ENCODE data around the gene SPATA2L.
"Not testable (repeated sequence)": the region's sequence is repeated elsewhere in the genome, so short reads cannot be mapped to it uniquely, and the experiment has no call there.

Gene SPATA2L

DNA sequence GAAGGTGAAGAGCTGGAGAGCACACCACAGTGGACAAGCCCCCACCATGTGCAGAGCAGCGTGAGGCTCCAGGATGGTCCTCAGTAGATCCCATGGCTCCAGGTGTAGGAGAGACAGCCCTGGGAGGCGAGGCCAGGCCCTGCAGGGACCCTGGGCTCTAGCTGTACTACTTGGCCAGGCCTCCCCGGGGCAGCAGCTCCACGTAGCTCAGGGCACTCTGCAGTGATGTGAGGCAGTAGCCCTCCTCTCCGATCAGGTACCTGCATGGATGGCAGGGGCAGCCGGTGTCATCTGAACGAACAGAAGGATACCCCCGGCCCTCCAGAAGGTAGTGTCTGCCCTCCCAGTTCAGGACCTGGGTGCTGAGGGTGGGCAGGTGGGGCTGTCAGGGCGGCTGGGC, 6.2 kb upstream of the SPATA2L start:
- H3K4me3 ChIP-seq (replicated peaks in 1 of 2; ENCODE audit: low read depth in 2 of 2, low read length in 2 of 2), result no peak overlapping the region
- DNase-seq (ENCODE audit: low read depth in 2 of 2), result no peak
- no peak for TF ChIP-seq CTCF (IDR thresholded peaks at IDR 0.05; ENCODE audit: low read depth, low read length)

DNA sequence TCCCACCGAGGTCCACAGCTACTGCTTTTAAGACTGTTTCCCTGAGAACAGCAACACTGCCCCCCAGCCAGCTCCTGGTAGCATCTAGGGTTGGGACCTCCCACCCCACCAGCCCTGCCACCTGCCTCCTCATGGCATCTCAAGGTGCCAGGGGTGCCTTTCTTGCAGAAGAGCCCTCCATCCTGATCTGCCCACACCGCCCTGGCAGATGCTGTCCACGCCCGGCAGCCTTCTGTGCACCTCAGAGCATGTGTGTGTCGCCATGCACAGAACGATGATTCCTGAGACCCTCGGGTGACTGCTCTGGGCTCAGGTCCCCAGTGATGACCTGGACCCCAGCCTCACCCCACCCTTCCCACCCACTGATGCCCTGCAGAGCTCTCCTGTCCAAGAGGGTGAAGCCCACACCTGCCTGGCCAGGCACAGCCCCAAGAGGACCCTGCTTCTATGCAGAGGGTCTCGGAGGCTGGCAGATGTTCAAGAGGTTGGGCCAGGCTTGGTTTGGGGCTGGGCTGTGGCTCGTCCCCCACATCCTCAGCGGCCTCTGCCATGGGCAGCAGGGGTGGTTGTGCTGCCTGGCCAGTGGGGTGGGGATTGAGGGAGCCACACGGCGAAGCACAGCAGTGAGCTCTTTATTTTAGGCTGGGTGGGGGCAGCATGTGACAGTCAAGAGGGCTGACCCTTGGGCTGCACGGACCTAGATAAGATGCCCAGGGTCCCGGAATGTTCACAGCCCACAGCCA, 5.2 kb upstream of the SPATA2L start:
- no peak overlapping the region for H3K4me3 ChIP-seq (replicated peaks in 1 of 2; ENCODE audit: low read depth in 2 of 2, low read length in 2 of 2)
- DNase-seq (ENCODE audit: low read depth in 2 of 2), result no peak
- TF ChIP-seq CTCF (IDR thresholded peaks at IDR 0.05; ENCODE audit: low read depth, low read length), result no peak

DNA sequence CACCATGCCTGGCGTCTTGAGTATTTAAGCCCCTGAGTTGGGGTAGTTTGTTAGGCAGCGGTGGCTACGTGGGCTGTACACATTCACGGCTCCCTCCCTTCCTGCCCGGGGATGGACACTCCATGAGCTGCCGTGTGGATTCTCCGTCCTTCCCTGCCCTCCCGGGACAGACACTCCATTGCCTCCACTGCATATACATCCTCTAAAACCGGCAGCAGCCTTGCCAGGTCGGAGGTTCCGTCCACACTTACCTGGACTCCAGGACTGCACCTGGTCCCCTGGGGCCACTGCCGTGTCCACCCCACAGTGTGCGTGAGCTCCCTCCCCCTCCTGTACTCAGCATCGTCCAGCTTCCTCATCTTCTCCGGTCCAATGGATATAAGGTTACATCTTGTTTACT, 3.5 kb upstream of the SPATA2L start:
- H3K4me3 ChIP-seq (replicated peaks in 1 of 2; ENCODE audit: low read depth in 2 of 2, low read length in 2 of 2), result no peak overlapping the region
- no peak for DNase-seq (ENCODE audit: low read depth in 2 of 2)
- TF ChIP-seq CTCF (IDR thresholded peaks at IDR 0.05; ENCODE audit: low read depth, low read length), result no peak

GRCh38 chr16:89704281-89704680, 2.8 kb upstream of the SPATA2L start:
- no peak for DNase-seq (ENCODE audit: low read depth in 2 of 2)
- no peak overlapping the region for H3K4me3 ChIP-seq (replicated peaks in 1 of 2; ENCODE audit: low read depth in 2 of 2, low read length in 2 of 2)
- no peak for TF ChIP-seq CTCF (IDR thresholded peaks at IDR 0.05; ENCODE audit: low read depth, low read length)

- peak in 1 of 2 donors; percentile 43 for DNase-seq (ENCODE audit: low read depth in 2 of 2)
- H3K4me3 ChIP-seq (replicated peaks in 1 of 2; ENCODE audit: low read depth in 2 of 2, low read length in 2 of 2), result peak overlapping the region; percentile 82 to 87
- no peak for TF ChIP-seq CTCF (IDR thresholded peaks at IDR 0.05; ENCODE audit: low read depth, low read length)
Measured at GRCh38 chr16:89700649-89701424, 668 bp downstream of the SPATA2L start.

- peak overlapping the region; percentile 82 to 87 for H3K4me3 ChIP-seq (replicated peaks in 1 of 2; ENCODE audit: low read depth in 2 of 2, low read length in 2 of 2)
- DNase-seq (ENCODE audit: low read depth in 2 of 2), result peak; percentile 98 to 99
- peak; percentile 59 for TF ChIP-seq CTCF (IDR thresholded peaks at IDR 0.05; ENCODE audit: low read depth, low read length)
Measured at GRCh38 chr16:89700100-89700648, 1.3 kb downstream of the SPATA2L start.

DNA sequence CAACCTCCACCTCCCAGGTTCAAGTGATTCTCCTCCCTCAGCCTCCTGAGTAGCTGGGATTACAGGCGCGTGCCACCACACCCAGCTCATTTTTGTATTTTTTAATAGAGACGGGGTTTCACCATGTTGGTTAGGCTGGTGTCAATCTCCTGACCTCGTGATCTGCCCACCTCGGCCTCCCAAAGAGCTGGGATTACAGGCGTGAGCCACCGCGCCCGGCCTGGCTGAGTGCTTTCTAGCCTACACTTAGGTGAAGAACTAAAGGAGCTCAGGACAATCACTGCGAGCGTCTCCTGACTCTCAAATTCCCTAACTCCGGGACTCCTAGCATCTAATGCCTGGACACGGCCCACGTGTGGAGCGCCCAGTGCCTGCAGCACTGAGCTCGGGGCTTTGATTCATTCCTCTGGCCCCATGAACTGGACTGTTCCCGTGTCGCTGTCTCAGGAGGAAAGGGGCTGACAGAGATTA, 1.8 kb downstream of the SPATA2L start:
- DNase-seq (ENCODE audit: low read depth in 2 of 2); H3K4me3 ChIP-seq (replicated peaks in 1 of 2; ENCODE audit: low read depth in 2 of 2, low read length in 2 of 2): not testable (repeated sequence)

DNA sequence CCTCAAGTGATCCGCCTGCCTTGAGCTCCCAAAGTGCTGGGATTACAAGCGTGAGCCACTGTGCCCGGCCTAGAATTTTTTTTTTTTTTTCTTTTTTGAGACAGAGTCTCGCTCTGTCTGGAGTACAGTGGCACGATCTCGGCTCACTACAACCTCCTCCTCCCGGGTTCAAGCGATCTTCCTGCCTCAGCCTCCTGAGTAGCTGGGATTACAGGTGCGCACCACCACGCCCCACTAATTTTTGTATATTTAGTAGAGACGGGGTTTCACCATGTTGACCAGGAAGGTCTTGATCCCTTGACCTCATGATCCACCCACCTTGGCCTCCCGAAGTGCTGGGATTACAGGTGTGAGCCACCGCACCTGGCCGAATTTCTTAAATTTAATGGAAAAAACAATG, 2.8 kb downstream of the SPATA2L start:
- not testable (repeated sequence) for H3K4me3 ChIP-seq (replicated peaks in 1 of 2; ENCODE audit: low read depth in 2 of 2, low read length in 2 of 2); DNase-seq (ENCODE audit: low read depth in 2 of 2)

Measured in cardiac fibroblast (primary cell).